ENCODE results near the gene HPSE2.

Gene HPSE2

GRCh38 chr10:99010286-99010685 lies 225.4 kb downstream of the HPSE2 start:
- no peak for DNase-seq (ENCODE audit: low read depth)
- H3K4me3 ChIP-seq (ENCODE audit: low read depth, low read length), result no peak overlapping the region
- TF ChIP-seq POLR2A (IDR thresholded peaks at IDR 0.05; ENCODE audit: extremely low read depth, insufficient read length), result no peak

- TF ChIP-seq MYC (IDR thresholded peaks at IDR 0.05; ENCODE audit: low read depth, low read length) (no peak), CTCF (IDR thresholded peaks at IDR 0.05; ENCODE audit: low read depth, low read length) (no peak), POLR2A (IDR thresholded peaks at IDR 0.05; ENCODE audit: extremely low read depth, insufficient read length) (no peak), MAX (IDR thresholded peaks at IDR 0.05; ENCODE audit: low read depth, low read length) (no peak)
- DNase-seq (ENCODE audit: low read depth), result no peak
- H3K4me3 ChIP-seq (ENCODE audit: low read depth, low read length), result no peak overlapping the region
These were observed 227.6 kb downstream of the HPSE2 start for GRCh38 chr10:99008054-99008453.

- H3K4me3 ChIP-seq (ENCODE audit: low read depth, low read length), result no peak overlapping the region
- DNase-seq (ENCODE audit: low read depth), result no peak
- no peak for TF ChIP-seq CTCF (IDR thresholded peaks at IDR 0.05; ENCODE audit: low read depth, low read length)
- no peak for TF ChIP-seq MAX (IDR thresholded peaks at IDR 0.05; ENCODE audit: low read depth, low read length)
- TF ChIP-seq MYC (IDR thresholded peaks at IDR 0.05; ENCODE audit: low read depth, low read length), result no peak
- no peak for TF ChIP-seq POLR2A (IDR thresholded peaks at IDR 0.05; ENCODE audit: extremely low read depth, insufficient read length)
These were observed 228.2 kb downstream of the HPSE2 start for GRCh38 chr10:99007457-99007856.

GRCh38 chr10:99005254-99005653 lies 230.4 kb downstream of the HPSE2 start:
- TF ChIP-seq POLR2A (IDR thresholded peaks at IDR 0.05; ENCODE audit: extremely low read depth, insufficient read length) (no peak), MYC (IDR thresholded peaks at IDR 0.05; ENCODE audit: low read depth, low read length) (no peak), MAX (IDR thresholded peaks at IDR 0.05; ENCODE audit: low read depth, low read length) (no peak), CTCF (IDR thresholded peaks at IDR 0.05; ENCODE audit: low read depth, low read length) (no peak)

GRCh38 chr10:99004738-99005137 lies 230.9 kb downstream of the HPSE2 start:
- TF ChIP-seq POLR2A (IDR thresholded peaks at IDR 0.05; ENCODE audit: extremely low read depth, insufficient read length) (no peak), CTCF (IDR thresholded peaks at IDR 0.05; ENCODE audit: low read depth, low read length) (no peak), MAX (IDR thresholded peaks at IDR 0.05; ENCODE audit: low read depth, low read length) (no peak), MYC (IDR thresholded peaks at IDR 0.05; ENCODE audit: low read depth, low read length) (no peak)
- no peak for DNase-seq (ENCODE audit: low read depth)
- no peak overlapping the region for H3K4me3 ChIP-seq (ENCODE audit: low read depth, low read length)

More at GRCh38 chr10:99005254-99005653, 230.4 kb downstream of the HPSE2 start:
- H3K4me3 ChIP-seq (ENCODE audit: low read depth, low read length), result no peak overlapping the region
- DNase-seq (ENCODE audit: low read depth), result no peak

- DNase-seq (ENCODE audit: low read depth), result no peak
- TF ChIP-seq POLR2A (IDR thresholded peaks at IDR 0.05; ENCODE audit: extremely low read depth, insufficient read length) (no peak), MYC (IDR thresholded peaks at IDR 0.05; ENCODE audit: low read depth, low read length) (no peak), CTCF (IDR thresholded peaks at IDR 0.05; ENCODE audit: low read depth, low read length) (no peak), MAX (IDR thresholded peaks at IDR 0.05; ENCODE audit: low read depth, low read length) (no peak)
- H3K4me3 ChIP-seq (ENCODE audit: low read depth, low read length), result no peak overlapping the region
These were observed 233.3 kb downstream of the HPSE2 start for GRCh38 chr10:99002392-99002791.
